ENCODE results near the gene NAT8L.

Gene NAT8L

DNA sequence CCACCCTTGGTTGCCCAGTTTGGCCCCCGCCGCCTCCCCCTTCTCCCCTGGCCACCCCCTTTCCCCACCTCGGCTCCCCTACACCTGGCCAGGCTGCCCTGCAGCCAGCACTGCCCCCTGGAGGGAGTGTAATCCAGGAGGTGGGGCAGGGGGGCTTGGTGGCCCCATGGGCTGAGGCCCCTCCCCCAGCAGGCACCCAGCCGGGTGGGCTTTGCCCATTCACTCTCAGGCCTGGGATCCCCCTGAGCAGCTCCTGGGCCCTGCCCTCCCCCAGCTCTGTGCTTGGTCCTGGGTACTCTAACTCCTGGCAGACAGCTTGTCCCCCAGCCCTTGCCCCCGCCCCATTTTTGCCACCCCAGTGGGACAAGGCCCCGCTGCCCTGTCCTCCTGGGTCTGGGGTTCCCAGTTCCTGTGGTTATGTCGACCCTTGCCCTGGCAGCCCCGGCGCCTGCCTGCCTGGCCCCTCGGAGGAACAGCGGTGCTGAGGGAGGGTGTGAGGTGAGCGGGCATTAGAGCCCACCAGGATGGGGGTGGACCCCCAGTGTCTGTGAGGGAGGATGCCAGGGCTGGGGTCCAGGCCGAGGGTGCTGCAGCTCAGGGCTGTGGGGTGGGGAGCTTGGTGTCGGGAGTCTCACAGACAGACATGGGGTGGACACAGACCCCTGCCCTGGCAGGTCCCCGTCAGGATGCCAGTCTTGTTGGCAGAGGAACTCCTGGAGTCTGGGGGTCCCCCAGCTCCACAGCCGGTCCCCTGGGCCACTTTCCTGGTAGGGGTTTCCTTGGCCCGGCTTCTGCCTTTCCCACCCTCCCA lies 10.2 kb downstream of the NAT8L start:
- Histone ChIP-seq H3K36me3 (ENCODE audit: insufficient read depth, low read length) (no peaks in the 10 kb centered on the region), H3K79me2 (ENCODE audit: insufficient read depth, low read length) (no peaks in the 10 kb centered on the region), H3K9me2 (ENCODE audit: low read depth, low read length) (no peaks in the 10 kb centered on the region), H3F3A (ENCODE audit: insufficient read depth, low read length) (no peaks in the 10 kb centered on the region), H3K4me2 (ENCODE audit: low read length) (no peak overlapping the region), H3K9me3 (ENCODE audit: low read length) (no peaks in the 10 kb centered on the region), H3K27me3 (ENCODE audit: insufficient read depth, low read length) (no peaks in the 10 kb centered on the region), H4K20me1 (ENCODE audit: insufficient read depth, low read length) (no peaks in the 10 kb centered on the region), H3K4me1 (ENCODE audit: insufficient read depth, low read length, severe bottlenecking) (no peaks in the 10 kb centered on the region), H2AFZ (ENCODE audit: low read length) (no peak overlapping the region), H3K27ac (ENCODE audit: low read depth, low read length, poor library complexity, severe bottlenecking) (no peak overlapping the region), H3K9ac (ENCODE audit: low read length) (no peak overlapping the region), H3K4me3 (ENCODE audit: low read depth, low read length, poor library complexity, severe bottlenecking) (no peak overlapping the region)
- no peak for TF ChIP-seq EZH2 (IDR thresholded peaks at IDR 0.05; ENCODE audit: borderline replicate concordance, low read length)
- TF ChIP-seq, protein P1, sequence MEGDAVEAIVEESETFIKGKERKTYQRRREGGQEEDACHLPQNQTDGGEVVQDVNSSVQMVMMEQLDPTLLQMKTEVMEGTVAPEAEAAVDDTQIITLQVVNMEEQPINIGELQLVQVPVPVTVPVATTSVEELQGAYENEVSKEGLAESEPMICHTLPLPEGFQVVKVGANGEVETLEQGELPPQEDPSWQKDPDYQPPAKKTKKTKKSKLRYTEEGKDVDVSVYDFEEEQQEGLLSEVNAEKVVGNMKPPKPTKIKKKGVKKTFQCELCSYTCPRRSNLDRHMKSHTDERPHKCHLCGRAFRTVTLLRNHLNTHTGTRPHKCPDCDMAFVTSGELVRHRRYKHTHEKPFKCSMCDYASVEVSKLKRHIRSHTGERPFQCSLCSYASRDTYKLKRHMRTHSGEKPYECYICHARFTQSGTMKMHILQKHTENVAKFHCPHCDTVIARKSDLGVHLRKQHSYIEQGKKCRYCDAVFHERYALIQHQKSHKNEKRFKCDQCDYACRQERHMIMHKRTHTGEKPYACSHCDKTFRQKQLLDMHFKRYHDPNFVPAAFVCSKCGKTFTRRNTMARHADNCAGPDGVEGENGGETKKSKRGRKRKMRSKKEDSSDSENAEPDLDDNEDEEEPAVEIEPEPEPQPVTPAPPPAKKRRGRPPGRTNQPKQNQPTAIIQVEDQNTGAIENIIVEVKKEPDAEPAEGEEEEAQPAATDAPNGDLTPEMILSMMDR (IDR thresholded peaks at IDR 0.05; ENCODE audit: low read length): no peak

DNA sequence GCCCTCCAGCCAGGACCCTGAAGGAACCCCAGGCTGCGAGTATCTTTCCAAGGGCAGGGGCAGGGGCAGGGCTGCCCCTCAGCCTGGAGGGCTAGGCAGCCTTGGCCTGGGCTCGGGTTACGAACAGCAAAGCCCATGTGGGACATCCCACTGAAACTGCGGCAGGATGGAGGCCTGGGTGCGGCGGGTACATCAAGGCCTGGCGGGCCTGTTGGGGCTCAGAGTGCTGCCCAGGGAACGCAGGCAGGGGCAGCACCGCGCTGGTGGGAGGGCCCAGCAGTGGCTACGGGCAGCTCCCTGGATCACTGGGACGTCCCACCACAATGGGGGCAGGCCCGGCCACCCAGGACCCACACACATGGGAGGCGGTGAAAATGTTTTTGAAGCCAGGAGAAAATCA lies 10.9 kb downstream of the NAT8L start:
- no peak overlapping the region for H3K27ac ChIP-seq (ENCODE audit: low read depth, low read length, poor library complexity, severe bottlenecking)
- no peaks in the 10 kb centered on the region for H3K4me1 ChIP-seq (ENCODE audit: insufficient read depth, low read length, severe bottlenecking)
- no peaks in the 10 kb centered on the region for H3K79me2 ChIP-seq (ENCODE audit: insufficient read depth, low read length)
- H3K9ac ChIP-seq (ENCODE audit: low read length): no peak overlapping the region
- no peak overlapping the region for H3K4me2 ChIP-seq (ENCODE audit: low read length)
- no peak for TF ChIP-seq EZH2 (IDR thresholded peaks at IDR 0.05; ENCODE audit: borderline replicate concordance, low read length)
- TF ChIP-seq, protein P1 (IDR thresholded peaks at IDR 0.05; ENCODE audit: low read length): no peak
- H3K9me2 ChIP-seq (ENCODE audit: low read depth, low read length): no peaks in the 10 kb centered on the region
- H3K27me3 ChIP-seq (ENCODE audit: insufficient read depth, low read length): no peaks in the 10 kb centered on the region
- H3F3A ChIP-seq (ENCODE audit: insufficient read depth, low read length): no peaks in the 10 kb centered on the region
- no peaks in the 10 kb centered on the region for H3K36me3 ChIP-seq (ENCODE audit: insufficient read depth, low read length)
- no peaks in the 10 kb centered on the region for H4K20me1 ChIP-seq (ENCODE audit: insufficient read depth, low read length)
- H2AFZ ChIP-seq (ENCODE audit: low read length): no peak overlapping the region
- H3K4me3 ChIP-seq (ENCODE audit: low read depth, low read length, poor library complexity, severe bottlenecking): no peak overlapping the region
- H3K9me3 ChIP-seq (ENCODE audit: low read length): no peaks in the 10 kb centered on the region

DNA sequence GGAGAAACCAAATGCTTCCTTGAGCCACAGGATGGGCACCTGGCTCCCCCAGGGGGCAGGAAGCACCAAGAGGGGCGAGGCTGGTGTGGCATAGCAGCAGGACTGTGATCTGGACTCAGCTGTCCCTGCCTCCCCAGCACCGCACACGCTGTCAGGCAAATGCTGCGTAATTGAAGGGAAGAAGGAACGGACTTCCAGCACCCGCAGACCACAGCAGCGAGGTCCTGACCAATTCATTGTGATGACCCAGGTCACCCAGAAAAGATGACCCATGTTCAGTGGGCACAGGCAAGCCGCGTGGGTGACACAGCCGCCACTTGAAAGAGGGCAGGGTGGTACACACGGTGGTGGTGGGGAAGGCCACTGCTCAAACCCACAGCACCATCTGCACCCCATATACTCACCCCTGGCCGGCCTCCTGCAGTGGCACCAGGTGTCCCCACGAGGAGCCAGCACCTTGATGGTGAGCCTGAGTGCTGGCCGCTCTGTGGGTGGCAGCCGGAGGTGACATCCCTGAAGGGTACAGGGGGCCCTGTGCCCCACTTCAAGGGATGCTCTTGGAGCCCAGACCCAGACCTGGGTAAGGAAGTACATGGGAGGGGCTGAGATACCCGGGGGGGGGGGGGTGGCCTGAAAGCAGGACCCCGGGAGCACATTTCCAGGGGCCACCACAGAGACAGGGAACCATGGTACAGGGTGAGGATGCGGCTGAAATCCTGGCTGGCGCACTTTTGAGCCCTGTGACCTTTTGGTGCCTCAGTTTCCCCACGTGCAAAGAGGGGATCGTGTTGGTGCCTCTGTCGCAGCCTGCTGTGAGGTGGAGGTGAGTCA lies 11.5 kb downstream of the NAT8L start:
- Histone ChIP-seq H3K9me3 (ENCODE audit: low read length) (no peaks in the 10 kb centered on the region), H3K27ac (ENCODE audit: low read depth, low read length, poor library complexity, severe bottlenecking) (no peak overlapping the region), H4K20me1 (ENCODE audit: insufficient read depth, low read length) (no peaks in the 10 kb centered on the region), H3K9ac (ENCODE audit: low read length) (no peak overlapping the region), H3K4me2 (ENCODE audit: low read length) (no peak overlapping the region), H3K9me2 (ENCODE audit: low read depth, low read length) (no peaks in the 10 kb centered on the region), H3F3A (ENCODE audit: insufficient read depth, low read length) (no peaks in the 10 kb centered on the region), H3K36me3 (ENCODE audit: insufficient read depth, low read length) (no peaks in the 10 kb centered on the region), H3K4me1 (ENCODE audit: insufficient read depth, low read length, severe bottlenecking) (no peaks in the 10 kb centered on the region), H3K4me3 (ENCODE audit: low read depth, low read length, poor library complexity, severe bottlenecking) (no peak overlapping the region), H2AFZ (ENCODE audit: low read length) (no peak overlapping the region), H3K27me3 (ENCODE audit: insufficient read depth, low read length) (no peaks in the 10 kb centered on the region), H3K79me2 (ENCODE audit: insufficient read depth, low read length) (no peaks in the 10 kb centered on the region)
- TF ChIP-seq, protein P1 (IDR thresholded peaks at IDR 0.05; ENCODE audit: low read length): no peak
- TF ChIP-seq EZH2 (IDR thresholded peaks at IDR 0.05; ENCODE audit: borderline replicate concordance, low read length): no peak

Data from OCI-LY1 (cell line).